Measurements from ENCODE around the gene OIP5.
"Not testable (repeated sequence)": the region's sequence is repeated elsewhere in the genome, so short reads cannot be mapped to it uniquely, and the experiment has no call there.

OIP5 gene

GRCh38 chr15:41333026-41333562, 703 bp upstream of the OIP5 start:
- H3K4me3 ChIP-seq (ENCODE audit: low read depth, low read length) = peak overlapping the region; percentile 68
- no peak for TF ChIP-seq CTCF (IDR thresholded peaks at IDR 0.05; ENCODE audit: borderline replicate concordance, insufficient read depth, low read depth, low read length)

GRCh38 chr15:41331833-41332193, 578 bp downstream of the OIP5 start:
- H3K4me3 ChIP-seq (ENCODE audit: low read depth, low read length) = peak overlapping the region; percentile 100
- no peak for TF ChIP-seq CTCF (IDR thresholded peaks at IDR 0.05; ENCODE audit: borderline replicate concordance, insufficient read depth, low read depth, low read length)

- peak overlapping the region; percentile 100 for H3K4me3 ChIP-seq (ENCODE audit: low read depth, low read length)
- no peak for TF ChIP-seq CTCF (IDR thresholded peaks at IDR 0.05; ENCODE audit: borderline replicate concordance, insufficient read depth, low read depth, low read length)
Observed at GRCh38 chr15:41331281-41331680, 1.1 kb downstream of the OIP5 start.

GRCh38 chr15:41323611-41324010, 8.8 kb downstream of the OIP5 start:
- no peak for TF ChIP-seq CTCF (IDR thresholded peaks at IDR 0.05; ENCODE audit: borderline replicate concordance, insufficient read depth, low read depth, low read length)
- H3K4me3 ChIP-seq (ENCODE audit: low read depth, low read length) = no peak overlapping the region

- H3K4me3 ChIP-seq (ENCODE audit: low read depth, low read length) = not testable (repeated sequence)
Observed at GRCh38 chr15:41320805-41321330, 11.5 kb downstream of the OIP5 start.

GRCh38 chr15:41309226-41309905, 23.0 kb downstream of the OIP5 start:
- no peak overlapping the region for H3K4me3 ChIP-seq (ENCODE audit: low read depth, low read length)
- TF ChIP-seq CTCF (IDR thresholded peaks at IDR 0.05; ENCODE audit: borderline replicate concordance, insufficient read depth, low read depth, low read length) = no peak

GRCh38 chr15:41307679-41308078, 24.7 kb downstream of the OIP5 start:
- no peak for TF ChIP-seq CTCF (IDR thresholded peaks at IDR 0.05; ENCODE audit: borderline replicate concordance, insufficient read depth, low read depth, low read length)

More at GRCh38 chr15:41307679-41308078, 24.7 kb downstream of the OIP5 start:
- no peak overlapping the region for H3K4me3 ChIP-seq (ENCODE audit: low read depth, low read length)
